Bone marrow (tissue), 2 donors: ENCODE data around the gene STK35.
"Not testable (repeated sequence)": the region's sequence is repeated elsewhere in the genome, so short reads cannot be mapped to it uniquely, and the experiment has no call there.

Source experiments
- DNase-seq, 2 donors: peaks; one replicate each; lab custom pipeline; 2025; lab: John Stamatoyannopoulos, UW

STK35 gene

DNA sequence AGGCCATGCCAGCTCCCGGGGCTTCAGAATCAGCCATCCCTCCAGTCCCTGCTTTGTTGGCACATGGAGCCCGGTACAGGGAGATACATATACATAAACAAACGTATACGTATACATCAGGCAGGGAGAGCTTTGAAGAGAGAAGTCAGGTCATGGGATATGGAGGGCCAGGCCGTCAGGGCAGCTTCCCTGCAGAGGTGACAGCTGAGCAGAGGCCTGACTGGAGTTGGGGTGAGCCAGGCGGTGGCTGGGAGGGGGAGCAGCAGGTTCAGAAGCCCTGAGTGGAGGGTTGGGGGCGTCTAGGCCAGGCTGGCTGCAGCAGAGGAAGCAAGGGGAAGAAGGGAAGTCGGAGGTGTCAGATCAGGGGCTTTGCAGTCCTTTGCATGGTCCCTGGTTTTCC is 61.7 kb downstream of the STK35 start:
- no peak for DNase-seq

DNA sequence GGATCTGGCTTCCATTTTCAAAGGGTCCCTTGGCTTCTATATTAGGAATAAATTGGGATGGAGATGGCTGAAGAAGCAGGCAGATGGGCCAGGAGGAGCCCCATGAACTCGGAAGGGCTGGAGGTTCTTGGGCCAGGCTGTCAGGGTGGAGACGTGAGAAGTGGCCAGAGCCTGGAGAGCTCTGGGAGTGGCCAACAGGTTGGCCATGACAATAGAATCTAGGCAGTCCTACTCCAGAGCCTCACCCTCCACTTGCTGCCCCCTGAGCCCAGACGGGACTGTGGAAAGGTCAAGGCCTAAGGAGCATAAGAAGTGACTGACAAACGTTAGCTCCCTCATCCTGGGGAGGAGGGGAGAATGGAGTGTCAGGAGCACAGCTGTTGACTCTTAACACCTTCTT is 62.1 kb downstream of the STK35 start:
- DNase-seq, result no peak

DNA sequence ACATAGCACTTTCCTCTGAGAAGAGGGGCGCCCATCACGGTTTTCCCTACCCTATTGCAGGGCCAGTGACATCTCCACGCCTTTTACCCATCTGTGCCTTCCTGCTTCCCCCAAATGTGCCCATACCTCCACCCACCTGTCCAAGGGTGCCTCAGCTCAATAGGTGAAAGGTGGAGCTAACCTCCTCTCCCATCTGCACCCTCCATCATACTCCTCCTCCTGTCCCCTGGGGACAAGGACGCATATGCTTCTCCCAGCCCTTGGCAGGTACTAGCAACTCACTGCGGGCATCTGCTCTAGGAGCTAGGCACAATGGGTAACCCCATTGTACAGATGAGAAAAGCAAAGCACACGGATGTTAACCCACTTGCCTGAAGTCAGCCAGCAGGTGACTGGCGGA is 62.8 kb downstream of the STK35 start:
- DNase-seq, result no peak

DNA sequence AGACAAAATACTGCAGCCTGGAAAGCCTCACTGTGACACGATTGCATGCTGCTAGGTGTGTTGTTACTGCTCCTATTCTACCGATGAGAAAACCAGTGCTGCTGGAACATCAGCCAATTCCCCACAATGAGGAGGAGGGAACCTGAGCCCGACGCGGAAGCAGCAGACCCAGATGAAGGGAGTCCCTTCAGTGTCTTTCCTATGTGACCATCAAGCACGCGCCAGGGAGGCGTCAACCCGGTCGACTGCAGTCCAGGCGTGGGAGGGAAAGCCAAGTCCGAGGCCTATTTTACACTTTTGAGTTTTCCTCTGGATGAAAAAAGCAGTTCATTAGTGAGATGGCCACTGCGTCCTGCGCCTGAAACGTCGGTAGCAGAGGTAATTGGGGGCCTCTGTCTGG is 63.3 kb downstream of the STK35 start:
- DNase-seq, result no peak

- DNase-seq, result no peak
Measured at GRCh38 chr20:2165871-2166270, 64.2 kb downstream of the STK35 start.

- no peak for DNase-seq
Measured at GRCh38 chr20:2167112-2167511, 65.5 kb downstream of the STK35 start.

GRCh38 chr20:2168946-2169345 is 67.3 kb downstream of the STK35 start:
- no peak for DNase-seq

DNA sequence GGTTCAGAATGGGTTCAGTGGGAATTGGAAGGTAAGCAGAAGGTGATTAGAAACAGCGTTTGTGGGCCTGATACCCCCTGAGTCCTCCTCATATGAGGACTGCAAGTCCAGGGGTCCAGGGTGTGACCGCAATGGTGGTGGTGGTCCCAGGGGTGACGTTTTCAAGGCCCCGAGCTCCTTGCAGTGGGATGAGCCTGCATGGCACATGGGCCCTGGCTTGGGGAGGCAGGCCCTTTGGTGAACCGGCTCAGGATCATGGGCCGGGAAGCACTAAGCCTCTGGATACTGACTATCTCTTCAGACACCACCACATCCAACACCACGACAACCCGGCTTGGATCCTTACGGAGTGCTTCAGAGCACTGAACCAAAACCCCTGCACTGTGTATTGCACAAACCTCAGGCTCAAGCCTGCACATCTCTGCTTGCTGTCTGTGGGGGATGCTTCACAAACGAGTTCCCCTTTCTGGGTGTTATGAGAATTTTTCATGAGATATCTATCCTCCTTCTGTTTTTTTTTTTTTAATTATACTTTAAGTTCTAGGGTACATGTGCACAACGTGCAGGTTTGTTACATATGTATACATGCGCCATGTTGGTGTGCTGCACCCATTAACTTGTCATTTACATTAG is 67.9 kb downstream of the STK35 start:
- DNase-seq, result no peak

DNA sequence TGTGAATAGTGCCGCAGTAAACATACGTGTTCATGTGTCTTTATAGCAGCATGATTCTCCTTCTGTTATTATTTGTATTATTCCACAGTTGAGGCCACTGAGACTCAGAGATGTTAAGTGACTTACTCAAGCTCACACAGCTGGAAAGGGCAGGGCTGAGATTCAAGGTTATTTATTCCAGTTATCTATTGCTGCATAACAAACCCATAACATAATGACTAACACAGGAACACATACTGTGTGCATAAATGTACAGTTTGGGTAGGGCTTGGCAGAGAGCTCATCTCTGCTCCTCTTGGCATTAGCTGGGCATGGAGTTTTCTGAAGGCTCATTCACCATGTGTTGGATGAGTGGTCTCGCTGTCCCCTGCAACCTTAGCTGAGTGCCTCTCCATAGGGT is 68.8 kb downstream of the STK35 start:
- DNase-seq, result no peak

DNA sequence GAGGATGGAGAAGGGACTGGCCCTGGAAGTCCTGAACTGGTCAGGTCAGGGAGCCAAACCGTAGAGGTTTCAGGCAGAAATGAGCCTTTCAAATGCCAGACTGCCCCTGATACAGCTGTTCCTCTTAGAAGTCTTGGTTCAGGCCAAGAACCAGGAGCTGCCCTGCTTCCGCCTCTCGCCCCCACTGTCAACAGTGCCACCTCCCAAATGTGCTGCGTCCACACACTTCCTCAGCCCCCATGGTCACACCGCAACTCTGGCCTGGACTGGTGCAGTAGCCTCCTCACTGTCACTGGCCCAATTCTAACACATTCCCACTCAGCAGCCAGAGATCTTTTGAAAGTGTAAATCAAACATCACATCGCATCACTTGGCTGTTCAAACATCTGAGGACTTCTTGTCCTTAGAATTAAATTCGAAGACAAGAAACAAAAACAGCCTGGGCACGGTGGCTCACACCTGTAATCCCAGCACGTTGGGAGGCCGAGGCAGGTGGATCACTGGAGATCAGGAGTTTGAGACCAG is 69.7 kb downstream of the STK35 start:
- DNase-seq, result no peak

- not testable (repeated sequence) for DNase-seq
Measured at GRCh38 chr20:2171840-2172239, 70.2 kb downstream of the STK35 start.

GRCh38 chr20:2172305-2173175 is 70.9 kb downstream of the STK35 start:
- peak; percentile 34 to 39 for DNase-seq

DNA sequence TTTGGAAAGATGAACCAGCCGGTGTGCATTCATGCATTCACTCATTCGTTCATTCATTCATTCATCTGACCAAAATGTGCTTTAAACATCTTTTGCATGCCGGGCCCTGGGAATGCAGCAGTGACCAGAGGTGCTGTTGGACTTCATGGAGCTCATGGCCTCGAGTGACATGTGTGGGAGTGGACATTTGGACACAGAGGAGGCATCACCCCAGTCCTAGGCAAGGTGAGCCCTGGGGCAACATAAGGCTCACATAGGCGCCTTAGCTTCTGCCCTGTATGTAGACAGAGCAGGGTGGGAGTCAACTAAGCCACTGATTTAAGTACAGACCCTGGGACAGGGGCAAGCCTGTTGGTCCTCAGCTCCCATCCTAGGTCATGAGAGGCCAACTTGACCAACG is 71.6 kb downstream of the STK35 start:
- no peak for DNase-seq

GRCh38 chr20:2174067-2174466 is 72.4 kb downstream of the STK35 start:
- no peak for DNase-seq

- DNase-seq, result no peak
Measured at GRCh38 chr20:2176946-2177345, 75.3 kb downstream of the STK35 start.

GRCh38 chr20:2178318-2179232 is 76.9 kb downstream of the STK35 start:
- DNase-seq, result peak in 1 of 2 donors; percentile 56

- DNase-seq, result no peak
Measured at GRCh38 chr20:2179233-2179580, 77.6 kb downstream of the STK35 start.

DNA sequence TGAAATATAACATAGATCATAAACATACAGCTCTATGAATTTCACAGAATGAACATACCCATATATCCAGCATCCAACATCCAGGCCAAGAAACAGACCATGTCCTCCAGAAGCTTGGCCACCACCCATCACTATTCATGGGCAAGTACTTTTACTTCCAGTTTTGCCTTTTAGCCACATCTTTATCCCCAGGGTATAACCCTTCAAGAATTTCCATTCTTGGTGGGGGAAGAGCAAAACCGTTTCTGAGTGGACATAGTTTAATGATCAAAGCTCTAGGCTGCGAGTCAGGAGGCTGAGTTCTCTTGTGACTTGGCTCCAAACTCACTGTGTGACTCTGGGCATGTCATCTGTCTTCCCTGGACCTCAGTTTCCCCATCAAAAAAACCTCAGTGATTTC is 78.3 kb downstream of the STK35 start:
- no peak for DNase-seq

DNA sequence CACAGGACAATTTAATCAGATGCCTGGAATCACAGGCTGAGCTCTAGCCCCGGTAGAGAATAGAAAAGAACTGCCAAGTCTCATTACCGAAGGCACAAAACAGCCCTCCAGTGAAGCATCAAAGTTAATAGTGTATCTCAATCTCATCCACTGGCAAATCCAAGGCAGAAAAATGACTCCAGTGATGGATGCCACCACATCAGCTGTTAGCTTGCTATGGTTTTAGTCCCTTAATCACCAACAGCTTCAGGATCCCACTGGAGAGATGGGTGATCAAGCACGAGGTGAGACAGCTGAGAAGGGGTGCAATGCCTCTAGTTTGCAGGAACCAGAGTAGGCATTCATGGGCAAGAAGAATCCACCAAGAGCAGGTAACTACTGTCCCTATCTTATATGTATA is 81.8 kb downstream of the STK35 start:
- DNase-seq, result no peak

- not testable (repeated sequence) for DNase-seq
Measured at GRCh38 chr20:2184933-2185332, 83.3 kb downstream of the STK35 start.

DNA sequence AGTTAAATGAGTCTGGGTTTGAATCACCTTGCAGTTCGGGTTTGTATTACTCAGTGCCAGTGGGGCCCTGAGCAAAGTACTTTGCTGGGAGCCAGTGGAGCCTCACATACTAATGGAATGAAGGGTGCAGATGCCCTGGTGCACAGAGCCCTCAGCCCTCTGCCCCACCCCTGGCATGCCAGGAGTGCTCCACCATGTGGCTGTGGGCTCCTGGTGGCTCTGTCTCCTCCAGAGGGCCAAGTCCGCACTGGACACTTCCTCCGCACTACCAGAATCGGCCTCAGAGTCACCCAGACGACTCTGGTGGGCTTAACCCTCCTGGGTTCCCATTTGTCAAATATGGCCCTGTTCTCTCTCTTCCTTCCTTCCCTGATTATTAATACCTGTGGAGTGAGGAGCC is 94.0 kb downstream of the STK35 start:
- DNase-seq, result no peak

DNA sequence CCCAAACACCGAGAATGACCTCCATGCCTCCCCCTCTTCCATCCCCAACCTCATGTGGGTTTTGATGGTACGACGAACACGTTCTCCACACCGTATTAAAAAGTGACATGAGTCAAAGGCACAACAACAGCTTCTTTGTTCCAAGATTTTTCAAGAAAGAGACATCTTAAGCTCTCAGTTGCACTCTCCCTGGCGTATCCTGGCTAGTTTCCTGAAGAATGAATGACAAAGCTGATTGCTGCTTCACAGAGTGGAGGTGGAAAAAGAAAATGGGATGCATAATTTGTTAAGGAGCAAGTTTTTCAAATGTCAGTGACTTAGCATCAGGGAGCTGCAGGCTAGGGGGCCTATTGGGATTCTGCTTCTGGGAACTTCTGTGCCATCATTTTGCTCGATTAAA is 95.5 kb downstream of the STK35 start:
- DNase-seq, result no peak
